Subcutaneous adipose tissue (tissue), 4 donors: ENCODE measurements around the gene OR2T11. TPM values are rescaled to one million over a fixed set of nuclear protein-coding genes. Genes with fewer than 3 reads are reported as not detected.
"Not testable (repeated sequence)": the region's sequence is repeated elsewhere in the genome, so short reads cannot be mapped to it uniquely, and the experiment has no call there.

Experiments used
- total RNA-seq, 4 donors: library from RNA; depleted of rRNA; stranded (reverse); fragments of >200 nt; gene quantifications; one replicate each; pipeline ENCODE4 v1.1.0, GENCODE V29; 2016
- TF ChIP-seq, protein P1 (sequence below): fragments of 450-650 bp; IDR thresholded peaks from one replicate; pipeline ENCODE4 v1.5.1; 2016; ENCODE audit warnings: low read depth, mild to moderate bottlenecking, control low read depth, antibody characterized with exemption, moderate library complexity

Gene OR2T11
- total RNA-seq: not detected

- TF ChIP-seq, protein P1, sequence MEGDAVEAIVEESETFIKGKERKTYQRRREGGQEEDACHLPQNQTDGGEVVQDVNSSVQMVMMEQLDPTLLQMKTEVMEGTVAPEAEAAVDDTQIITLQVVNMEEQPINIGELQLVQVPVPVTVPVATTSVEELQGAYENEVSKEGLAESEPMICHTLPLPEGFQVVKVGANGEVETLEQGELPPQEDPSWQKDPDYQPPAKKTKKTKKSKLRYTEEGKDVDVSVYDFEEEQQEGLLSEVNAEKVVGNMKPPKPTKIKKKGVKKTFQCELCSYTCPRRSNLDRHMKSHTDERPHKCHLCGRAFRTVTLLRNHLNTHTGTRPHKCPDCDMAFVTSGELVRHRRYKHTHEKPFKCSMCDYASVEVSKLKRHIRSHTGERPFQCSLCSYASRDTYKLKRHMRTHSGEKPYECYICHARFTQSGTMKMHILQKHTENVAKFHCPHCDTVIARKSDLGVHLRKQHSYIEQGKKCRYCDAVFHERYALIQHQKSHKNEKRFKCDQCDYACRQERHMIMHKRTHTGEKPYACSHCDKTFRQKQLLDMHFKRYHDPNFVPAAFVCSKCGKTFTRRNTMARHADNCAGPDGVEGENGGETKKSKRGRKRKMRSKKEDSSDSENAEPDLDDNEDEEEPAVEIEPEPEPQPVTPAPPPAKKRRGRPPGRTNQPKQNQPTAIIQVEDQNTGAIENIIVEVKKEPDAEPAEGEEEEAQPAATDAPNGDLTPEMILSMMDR: not testable (repeated sequence)
Measured at GRCh38 chr1:248634991-248635390, at the start of gene OR2T11. TSS of gene OR2T11 (minus strand) at chr1:248635091. CDS start at chr1:248627128, 7,963 bp downstream.

- TF ChIP-seq, protein P1: no peak
Measured at GRCh38 chr1:248681651-248682050, 46.8 kb upstream of the OR2T11 start.

- TF ChIP-seq, protein P1: no peak
Measured at GRCh38 chr1:248670003-248670402, 35.1 kb upstream of the OR2T11 start.

- TF ChIP-seq, protein P1: not testable (repeated sequence)
Measured at GRCh38 chr1:248655354-248655753, 20.5 kb upstream of the OR2T11 start, which contains the start of gene OR2T27. TSS of gene OR2T27 (minus strand) at chr1:248655528. CDS start at chr1:248650884, 4,644 bp downstream.

GRCh38 chr1:248645178-248645577 lies 10.3 kb upstream of the OR2T11 start, which contains the start of gene OR2T35:
TSS of gene OR2T35 (minus strand) at chr1:248645278. CDS start at chr1:248639258, 6,020 bp downstream.
- TF ChIP-seq, protein P1: not testable (repeated sequence)

DNA sequence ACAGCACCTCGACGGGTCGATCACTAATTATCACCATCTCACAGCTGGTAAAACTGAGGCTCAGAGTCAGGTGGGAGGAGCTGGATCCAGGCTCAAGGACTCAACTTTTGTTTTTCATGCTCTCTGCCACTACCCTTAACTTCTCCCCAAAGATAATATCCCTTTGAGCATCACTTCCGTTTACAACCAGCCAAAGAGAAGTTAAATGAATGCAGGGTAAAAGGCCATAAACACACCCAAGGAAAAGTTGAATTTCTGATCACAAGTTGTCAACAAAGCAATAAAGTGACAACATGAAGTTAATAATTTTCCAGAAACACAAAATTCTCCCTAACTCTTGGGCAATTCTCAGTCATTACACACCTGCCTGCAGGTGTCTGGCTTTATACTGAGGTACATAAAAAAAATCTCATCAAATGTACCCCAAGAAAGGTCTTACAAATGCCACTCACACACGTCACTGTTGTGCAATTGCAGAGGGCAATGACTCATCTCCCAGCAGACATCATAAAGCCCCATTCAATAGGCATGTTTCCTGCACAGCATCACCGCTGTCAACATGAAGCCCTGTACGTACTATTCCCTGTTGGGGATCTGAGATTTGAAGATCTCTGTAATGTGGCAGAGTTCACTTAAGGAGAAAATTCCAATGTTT lies 3.4 kb downstream of the OR2T11 start:
- TF ChIP-seq, protein P1: no peak

DNA sequence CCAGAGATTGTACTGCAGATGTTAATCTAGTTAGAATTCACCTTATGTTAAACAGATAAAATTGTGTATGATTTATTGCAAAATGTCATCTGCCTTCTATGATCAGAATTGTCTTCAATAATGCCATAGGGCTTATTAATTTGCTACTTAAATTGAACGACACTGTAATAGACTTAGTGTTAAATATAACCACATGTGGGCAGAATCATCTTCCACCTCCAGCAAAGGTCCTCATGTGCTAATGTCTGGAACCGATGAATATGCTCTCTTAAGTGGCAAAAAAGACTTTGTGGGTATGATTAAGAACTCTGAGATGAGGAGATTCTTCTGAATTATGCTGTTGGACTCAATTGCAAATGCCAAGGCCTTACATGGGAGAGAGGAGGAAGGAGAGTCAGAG lies 4.3 kb downstream of the OR2T11 start:
- TF ChIP-seq, protein P1: no peak
